GM21447 (cell line): ENCODE results near the gene ATP6V0C.
"Not testable (repeated sequence)": the region's sequence is repeated elsewhere in the genome, so short reads cannot be mapped to it uniquely, and the experiment has no call there.

Experiments
- ATAC-seq: cut with Tn5 transposase; IDR thresholded peaks from one replicate; pipeline ENCODE4 v1.9.1; 2021; ENCODE audit not compliant: unreplicated experiment

Gene ATP6V0C

GRCh38 chr16:2474877-2475412, 38.8 kb upstream of the ATP6V0C start, which contains the start of gene TBC1D24:
TSS of gene TBC1D24 (plus strand) at chr16:2475127. CDS start at chr16:2496149, 21,022 bp downstream.
- peak; percentile 51 for ATAC-seq

GRCh38 chr16:2475413-2476344, 38.1 kb upstream of the ATP6V0C start:
- no peak for ATAC-seq

GRCh38 chr16:2476345-2476720, 37.4 kb upstream of the ATP6V0C start:
- no peak for ATAC-seq

GRCh38 chr16:2476741-2477140, 37.0 kb upstream of the ATP6V0C start:
- no peak for ATAC-seq

- ATAC-seq, result no peak
These were observed 36.4 kb upstream of the ATP6V0C start for GRCh38 chr16:2477327-2477726.

- ATAC-seq, result no peak
These were observed 35.5 kb upstream of the ATP6V0C start for GRCh38 chr16:2478279-2478678.

GRCh38 chr16:2479996-2480395, 33.8 kb upstream of the ATP6V0C start:
- ATAC-seq, result not testable (repeated sequence)

GRCh38 chr16:2480948-2481347, 32.8 kb upstream of the ATP6V0C start:
- ATAC-seq, result no peak

- ATAC-seq, result no peak
These were observed 32.1 kb upstream of the ATP6V0C start for GRCh38 chr16:2481676-2482075.

- ATAC-seq, result no peak
These were observed 31.5 kb upstream of the ATP6V0C start for GRCh38 chr16:2482249-2482648.

GRCh38 chr16:2482708-2483534, 30.8 kb upstream of the ATP6V0C start:
- ATAC-seq, result no peak

GRCh38 chr16:2483939-2484897, 29.5 kb upstream of the ATP6V0C start:
- ATAC-seq, result no peak

GRCh38 chr16:2484898-2485508, 28.7 kb upstream of the ATP6V0C start:
- ATAC-seq, result no peak

GRCh38 chr16:2485811-2486507, 27.8 kb upstream of the ATP6V0C start:
- no peak for ATAC-seq

GRCh38 chr16:2486645-2487516, 26.9 kb upstream of the ATP6V0C start:
- peak; percentile 82 for ATAC-seq

GRCh38 chr16:2487517-2487842, 26.3 kb upstream of the ATP6V0C start:
- no peak for ATAC-seq

GRCh38 chr16:2487903-2488531, 25.7 kb upstream of the ATP6V0C start:
- no peak for ATAC-seq

- no peak for ATAC-seq
These were observed 24.2 kb upstream of the ATP6V0C start for GRCh38 chr16:2489581-2489980.
